Coronary artery (tissue), 2 donors: ENCODE results near the gene ARFGAP1.
A peak's percentile ranks its signal among the peaks of the same experiment; 100 is the strongest.

Experiments used
- DNase-seq: peaks from one replicate; pipeline ENCODE4 v3.0.0-alpha.2; 2017; ENCODE audit warnings: low spot score
- H3K27ac ChIP-seq, 2 donors: fragments of 200-600 bp; sonication (generic); one replicate each; pipeline ENCODE4 v1.5.1; 2016 to 2019
- H3K4me3 ChIP-seq: fragments of 200-600 bp; sonication (generic); 2 replicates; pipeline ENCODE4 v1.5.1; 2016; ENCODE audit warnings: mild to moderate bottlenecking, moderate library complexity
- CTCF ChIP-seq: fragments of 200-600 bp; sonication (generic); IDR thresholded peaks from one replicate; pipeline ENCODE4 v1.5.1; 2019; ENCODE audit warnings: antibody characterized with exemption

ARFGAP1 gene

GRCh38 chr20:63309261-63310071 lies 36.9 kb downstream of the ARFGAP1 start:
- DNase-seq, result no peak
- Histone ChIP-seq H3K4me3 (no peak overlapping the region), H3K27ac (no peak overlapping the region)
- peak; percentile 66 for TF ChIP-seq CTCF

- no peak for DNase-seq
- TF ChIP-seq CTCF, result no peak
- H3K4me3 ChIP-seq, result no peak overlapping the region
- no peak overlapping the region for H3K27ac ChIP-seq
Observed at GRCh38 chr20:63310265-63310991, 37.8 kb downstream of the ARFGAP1 start.

- no peak overlapping the region for H3K4me3 ChIP-seq
- no peak for TF ChIP-seq CTCF
- H3K27ac ChIP-seq, result no peak overlapping the region
- no peak for DNase-seq
Observed at GRCh38 chr20:63311186-63311832, 38.7 kb downstream of the ARFGAP1 start.

GRCh38 chr20:63311833-63312243 lies 39.2 kb downstream of the ARFGAP1 start:
- Histone ChIP-seq H3K4me3 (no peak overlapping the region), H3K27ac (no peak overlapping the region)
- DNase-seq, result no peak
- no peak for TF ChIP-seq CTCF

- DNase-seq, result no peak
- TF ChIP-seq CTCF, result no peak
- Histone ChIP-seq H3K27ac (no peak overlapping the region), H3K4me3 (no peak overlapping the region)
Observed at GRCh38 chr20:63312273-63312672, 39.7 kb downstream of the ARFGAP1 start.

- no peak for TF ChIP-seq CTCF
- DNase-seq, result no peak
- no peak overlapping the region for H3K27ac ChIP-seq
- no peak overlapping the region for H3K4me3 ChIP-seq
Observed at GRCh38 chr20:63312690-63313348, 40.2 kb downstream of the ARFGAP1 start.
